Measurements from ENCODE around the gene CMTM1.
"Not testable (repeated sequence)": the region's sequence is repeated elsewhere in the genome, so short reads cannot be mapped to it uniquely, and the experiment has no call there.

The CMTM1 gene

DNA sequence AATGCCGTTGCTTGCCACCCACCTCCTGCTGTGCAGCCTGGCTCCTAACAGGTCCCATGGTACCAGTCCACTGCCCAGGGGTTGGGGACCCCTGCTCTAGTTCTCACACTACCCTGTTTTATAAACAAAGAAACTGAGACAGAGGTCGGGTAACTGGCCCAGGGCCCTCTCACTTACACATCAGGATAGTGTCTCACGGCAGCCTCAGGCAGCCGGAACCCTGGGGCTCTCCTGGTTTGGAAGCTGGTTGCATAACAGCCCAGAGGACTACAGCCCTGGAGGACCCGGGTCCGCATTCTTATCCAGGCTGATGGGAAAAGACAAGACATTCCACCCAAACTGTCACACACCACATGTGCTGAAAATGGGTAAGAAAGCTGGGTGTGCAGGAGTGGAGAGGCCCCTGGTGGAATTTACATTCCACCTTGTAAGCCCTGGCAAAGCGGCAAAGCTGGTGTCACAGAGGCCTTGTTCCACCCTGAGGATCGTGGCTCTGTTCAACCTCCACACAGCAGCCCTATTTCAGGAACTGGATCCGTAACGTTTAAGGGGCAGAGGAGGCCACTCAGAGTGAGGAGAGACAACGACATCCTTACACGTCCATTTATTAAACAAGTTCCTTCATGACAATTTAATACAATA, 48.0 kb downstream of the CMTM1 start:
- no peak for DNase-seq (ENCODE audit: low read depth)

- no peak for DNase-seq (ENCODE audit: low read depth)
Observed at GRCh38 chr16:66616169-66616568, 49.9 kb downstream of the CMTM1 start.

DNA sequence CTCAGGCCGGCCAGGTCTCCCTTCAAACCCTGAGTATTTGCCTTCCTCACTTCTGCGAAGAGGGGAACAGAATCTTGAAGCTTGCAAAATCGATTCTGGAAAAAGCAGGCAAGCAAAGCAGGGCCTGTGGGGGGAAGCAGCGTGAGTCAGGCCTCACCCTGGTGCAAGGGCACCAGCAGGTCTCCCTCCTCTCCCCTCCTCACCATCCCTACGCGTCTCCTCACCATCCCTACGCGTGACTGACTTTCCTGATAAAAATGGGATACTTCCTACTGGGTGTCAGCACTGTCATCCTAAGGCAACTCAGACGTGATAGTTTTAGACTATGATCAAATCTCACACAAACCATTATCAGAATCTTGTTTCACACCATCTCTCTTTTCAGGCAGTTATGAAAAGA, 50.4 kb downstream of the CMTM1 start:
- no peak for DNase-seq (ENCODE audit: low read depth)

DNA sequence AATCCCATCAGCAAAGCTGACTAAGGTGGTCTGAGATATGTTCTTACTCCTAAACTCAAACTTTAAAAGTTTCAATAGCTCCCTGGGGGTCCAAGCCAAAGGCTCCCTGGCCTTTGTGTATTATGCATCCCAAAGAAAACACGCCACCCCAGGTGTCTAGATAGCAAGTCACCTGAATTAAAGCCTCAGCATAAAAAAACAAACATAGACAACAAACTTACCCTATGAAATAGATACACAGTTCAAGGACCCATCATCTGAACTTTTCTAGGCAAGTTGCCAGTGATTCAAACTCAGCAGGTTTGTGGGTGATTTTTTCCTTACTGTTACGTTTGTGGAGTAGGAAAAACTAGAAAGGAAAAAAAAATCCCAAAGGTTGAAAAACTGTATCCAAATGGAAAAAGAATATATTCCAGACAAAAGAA, 50.8 kb downstream of the CMTM1 start:
- no peak for DNase-seq (ENCODE audit: low read depth)

DNA sequence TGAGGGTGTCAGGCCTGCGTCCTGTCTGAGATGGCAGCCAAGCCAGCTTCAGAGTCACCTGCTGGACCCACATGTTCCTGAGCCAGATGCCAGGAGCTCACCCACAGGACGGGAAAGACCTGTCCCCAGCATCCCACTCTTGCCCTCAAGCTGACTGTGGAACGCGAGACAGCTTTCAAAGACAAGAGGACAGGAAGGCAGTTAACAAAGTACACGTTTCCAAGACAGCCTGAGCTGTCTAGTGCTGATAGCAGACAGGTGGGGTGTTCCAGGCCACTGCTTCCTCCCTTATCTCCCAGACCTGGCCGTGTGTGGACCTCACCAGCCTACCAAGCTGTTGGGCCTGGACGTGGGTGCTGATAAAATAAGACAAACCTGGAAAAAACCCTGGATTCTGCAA, 51.5 kb downstream of the CMTM1 start:
- no peak for DNase-seq (ENCODE audit: low read depth)

DNA sequence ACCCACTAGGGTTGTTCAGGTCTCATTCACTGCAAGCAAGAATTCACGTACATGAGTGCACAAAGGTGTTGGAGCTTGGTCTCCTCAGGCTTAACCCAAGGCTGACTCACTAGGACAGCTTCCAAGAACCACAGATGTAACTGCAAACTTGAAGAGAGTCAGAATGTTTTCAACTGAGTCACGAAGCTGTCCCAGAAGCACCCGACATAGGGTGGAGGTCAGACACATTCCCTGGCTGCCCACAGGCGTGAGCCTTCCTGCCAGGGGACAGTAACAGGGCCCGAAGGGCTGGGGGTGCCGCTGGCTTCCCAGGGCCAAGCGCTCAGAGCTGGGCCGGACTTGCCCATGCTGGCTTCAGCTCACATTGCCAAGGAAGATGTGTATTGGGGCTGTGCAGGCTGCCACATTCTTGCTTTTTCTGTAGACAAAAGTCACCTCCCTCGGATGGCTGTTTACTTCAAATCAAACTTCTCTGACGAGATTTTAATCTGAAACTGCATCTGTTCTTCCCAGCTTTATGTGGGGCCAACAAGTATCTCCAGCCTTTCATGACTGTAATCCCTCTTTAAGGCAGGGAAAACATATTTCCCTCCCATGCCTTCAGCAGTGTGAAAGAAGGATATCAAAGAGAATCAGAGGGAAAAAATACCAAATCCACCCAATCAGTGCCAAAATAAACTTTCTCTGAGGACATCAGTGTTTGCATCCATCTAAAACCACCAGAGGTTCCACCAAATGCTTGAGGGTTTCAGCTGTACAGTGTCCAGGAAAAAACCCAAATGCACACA, 52.5 kb downstream of the CMTM1 start:
- no peak for DNase-seq (ENCODE audit: low read depth)

GRCh38 chr16:66619534-66620428, 53.5 kb downstream of the CMTM1 start:
- DNase-seq (ENCODE audit: low read depth) = no peak

DNA sequence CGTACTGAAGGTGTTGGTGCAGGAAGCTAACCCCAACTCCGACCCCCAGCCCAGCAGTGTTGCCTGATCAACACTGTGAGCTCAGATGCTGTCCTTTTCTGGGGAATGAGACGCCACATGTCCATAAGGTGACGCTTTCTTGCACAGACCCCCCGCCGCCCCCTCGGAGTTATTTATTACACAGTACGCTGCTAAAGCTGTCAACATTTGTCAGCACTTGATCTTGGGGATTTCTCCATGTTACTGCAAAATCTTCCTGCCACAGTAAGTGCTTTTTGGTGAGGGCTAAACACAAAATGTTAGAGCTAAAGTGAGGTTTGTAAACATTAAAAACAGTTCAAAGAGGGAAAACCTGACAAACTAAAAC, 54.2 kb downstream of the CMTM1 start:
- no peak for DNase-seq (ENCODE audit: low read depth)

GRCh38 chr16:66621973-66622372, 55.7 kb downstream of the CMTM1 start:
- DNase-seq (ENCODE audit: low read depth) = no peak

GRCh38 chr16:66622863-66623262, 56.6 kb downstream of the CMTM1 start:
- DNase-seq (ENCODE audit: low read depth) = no peak

DNA sequence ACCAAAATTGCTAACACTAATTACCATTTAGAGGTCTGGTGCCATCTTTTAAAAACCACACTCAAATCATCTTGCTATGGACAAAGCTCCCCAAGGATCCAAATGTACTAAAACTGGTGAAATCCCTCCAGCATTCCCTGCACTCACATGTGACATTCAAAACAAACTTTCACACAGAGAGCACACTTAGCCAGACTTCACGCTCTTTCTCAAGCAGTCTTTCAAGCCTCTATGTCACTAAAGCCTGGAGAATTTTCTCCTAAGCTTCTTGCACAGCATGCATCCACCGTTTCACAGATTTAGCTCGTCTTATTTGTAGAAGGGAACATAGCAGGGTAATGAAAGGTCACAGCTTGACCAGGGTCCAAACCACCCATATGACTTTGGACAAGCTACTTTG, 57.5 kb downstream of the CMTM1 start:
- DNase-seq (ENCODE audit: low read depth) = no peak

- DNase-seq (ENCODE audit: low read depth) = not testable (repeated sequence)
Observed at GRCh38 chr16:66627611-66628378, 61.6 kb downstream of the CMTM1 start.
